Stimulated activated naive CD4-positive, alpha-beta T cell (primary cell): ENCODE measurements around the gene ISG20L2.
"Not testable (repeated sequence)": the region's sequence is repeated elsewhere in the genome, so short reads cannot be mapped to it uniquely, and the experiment has no call there.

Experiments used
- DNase-seq, 6 experiments: peaks; one replicate each; lab custom pipeline; 2025; lab: John Stamatoyannopoulos, UW

ISG20L2 gene

DNA sequence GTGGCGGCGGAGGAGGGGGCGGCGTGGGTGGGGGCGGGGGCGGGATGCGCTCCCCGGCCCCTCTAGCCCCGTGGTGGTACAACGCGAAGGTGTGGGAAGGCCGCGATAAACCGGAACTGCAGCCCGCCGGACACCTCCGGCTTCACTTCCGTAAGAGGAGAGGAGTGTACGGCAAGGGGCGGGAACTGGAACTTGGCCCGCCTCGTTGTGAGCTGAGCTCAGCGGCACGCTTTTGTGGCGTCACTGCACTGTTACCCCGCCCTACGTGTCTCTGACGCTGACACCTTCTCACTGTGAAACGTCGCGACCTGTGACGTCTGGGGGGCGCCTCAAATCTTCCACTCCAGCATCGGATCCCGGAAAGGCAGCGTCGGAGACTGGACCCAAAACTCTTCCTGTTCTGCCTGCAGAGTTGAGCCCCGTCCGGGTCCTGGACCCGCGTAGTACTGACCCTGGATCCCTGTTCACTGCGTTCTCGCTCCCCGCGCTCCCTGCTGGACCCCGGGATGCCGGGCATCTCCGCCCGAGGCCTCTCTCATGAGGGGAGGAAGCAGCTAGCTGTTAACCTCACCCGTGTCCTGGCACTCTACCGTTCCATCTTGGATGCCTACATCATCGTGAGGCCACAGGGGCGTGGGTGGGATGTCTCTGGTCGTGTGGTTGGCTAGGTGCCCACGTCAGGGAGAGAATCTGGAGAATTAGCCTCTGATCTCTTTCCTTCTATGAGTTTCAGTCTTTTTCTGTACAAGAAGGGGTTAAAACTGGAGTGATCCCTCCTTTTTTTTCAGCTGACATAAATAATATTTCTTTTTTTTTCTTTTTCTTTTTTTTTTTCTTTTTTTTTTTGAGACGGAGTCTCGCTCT is at the start of gene ISG20L2:
ISG20L2 (minus strand) TSS at position 168 of the 864 bp plus-strand sequence. CDS start 1,114 bp downstream, outside the sequence.
- DNase-seq, result peak; percentile 88 to 97 (median 93)

GRCh38 chr1:156777573-156777972 is 49.0 kb upstream of the ISG20L2 start:
- DNase-seq, result no peak

- no peak for DNase-seq
These were observed 48.4 kb upstream of the ISG20L2 start for GRCh38 chr1:156776942-156777341.

DNA sequence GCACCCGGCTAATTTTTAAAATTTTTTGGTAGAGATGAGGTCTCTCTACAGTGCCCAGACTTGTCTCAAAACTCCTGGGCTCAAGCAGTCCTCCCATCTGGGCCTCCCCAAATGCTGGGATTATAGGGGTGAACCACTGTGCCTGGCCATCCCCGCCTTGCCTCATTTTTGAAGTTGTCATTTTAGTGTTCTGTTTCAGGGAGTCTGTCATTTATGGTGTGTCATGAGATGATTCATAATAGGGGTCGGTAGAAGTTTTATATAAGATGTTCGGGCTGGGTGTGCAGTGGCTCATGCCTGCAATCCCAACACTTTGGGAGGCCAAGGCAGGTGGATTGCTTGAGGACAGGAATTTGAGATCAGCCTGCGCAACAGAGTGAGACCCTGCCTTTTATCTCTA is 47.2 kb upstream of the ISG20L2 start:
- no peak for DNase-seq

DNA sequence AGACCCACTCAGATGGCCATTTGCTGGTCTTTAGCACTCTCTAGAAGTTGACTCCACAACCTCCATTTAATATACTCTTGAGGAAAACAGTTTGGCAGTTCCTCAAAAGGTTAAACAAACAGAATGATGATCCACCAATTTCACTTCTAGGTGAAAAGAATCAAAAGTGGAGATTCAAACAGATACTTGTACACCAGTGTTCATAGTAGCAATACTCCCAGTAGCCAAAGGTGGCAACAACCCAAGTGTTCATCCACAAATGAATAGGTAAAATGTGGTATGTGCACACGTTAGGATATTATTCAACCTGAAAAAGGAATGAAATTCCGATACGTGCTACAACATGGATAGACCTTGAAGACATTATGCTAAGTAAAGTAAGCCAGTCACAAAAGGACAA is 45.0 kb upstream of the ISG20L2 start:
- DNase-seq, result no peak

GRCh38 chr1:156772728-156773497 is 44.3 kb upstream of the ISG20L2 start:
- no peak for DNase-seq

- DNase-seq, result no peak
These were observed 43.7 kb upstream of the ISG20L2 start for GRCh38 chr1:156772222-156772621.

DNA sequence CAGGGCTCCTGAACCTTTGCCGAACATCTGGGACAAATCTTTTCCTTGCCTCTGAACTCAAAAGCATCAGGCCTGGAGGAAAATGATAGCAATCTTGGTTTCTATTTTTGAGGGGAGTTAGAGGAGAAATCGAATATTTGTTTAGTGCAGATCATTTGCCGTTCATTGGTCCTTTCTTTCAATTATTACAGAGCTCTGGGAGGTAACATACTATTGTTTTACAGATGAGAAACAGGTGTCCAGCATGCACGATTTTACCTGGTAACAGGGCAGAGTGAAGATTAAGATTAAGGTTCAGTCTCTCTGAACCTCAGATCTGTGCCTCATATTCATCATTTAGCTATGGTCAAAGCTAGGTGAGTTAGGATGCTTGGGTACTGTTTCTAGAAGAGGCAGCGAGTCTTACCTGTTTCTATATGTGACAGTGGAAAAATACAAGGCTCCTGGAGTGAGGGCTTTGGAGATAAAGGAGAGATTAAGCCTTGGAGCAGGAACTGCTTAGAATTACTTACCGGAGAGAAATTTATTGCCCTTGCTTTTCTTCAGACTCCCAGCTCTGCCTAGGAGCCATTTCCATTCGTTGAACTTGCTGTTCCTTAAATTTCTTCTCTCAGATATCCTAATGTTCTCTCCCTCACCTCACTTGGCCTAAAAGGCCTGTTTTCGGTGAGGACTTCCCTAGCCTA is 40.2 kb upstream of the ISG20L2 start:
- DNase-seq, result no peak

DNA sequence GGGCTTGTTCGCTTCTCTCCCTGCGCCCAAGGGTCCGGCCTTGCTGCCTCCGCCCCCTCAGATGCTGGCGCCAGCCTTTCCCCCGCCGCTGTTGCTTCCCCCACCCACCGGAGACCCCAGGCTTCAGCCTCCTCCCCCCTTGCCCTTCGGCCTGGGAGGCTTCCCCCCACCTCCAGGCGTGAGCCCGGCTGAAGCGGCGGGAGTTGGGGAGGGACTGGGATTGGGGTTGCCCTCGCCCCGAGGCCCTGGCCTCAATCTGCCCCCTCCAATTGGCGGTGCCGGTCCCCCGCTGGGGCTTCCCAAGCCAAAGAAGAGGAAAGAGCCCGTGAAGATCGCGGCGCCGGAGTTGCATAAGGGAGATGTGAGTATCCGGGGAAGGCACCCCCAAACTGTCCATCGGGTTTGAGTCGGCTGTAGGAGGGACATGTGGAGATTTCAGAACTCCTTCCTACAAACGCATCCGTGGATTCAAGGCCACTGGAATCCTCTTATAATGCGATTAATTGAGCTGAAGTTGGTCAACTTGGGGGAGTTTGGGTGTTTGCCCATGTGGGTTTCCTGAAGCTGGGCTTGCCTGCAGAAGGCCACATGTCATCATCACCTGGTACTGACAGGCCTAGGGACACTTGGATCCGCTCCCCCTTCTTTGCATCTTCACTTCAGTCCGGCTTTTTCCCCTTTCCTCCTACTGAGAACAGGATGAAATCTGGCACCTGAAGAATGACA is 39.5 kb upstream of the ISG20L2 start:
- peak in 4 of 6 experiments; percentile 9 to 61 (median 42) for DNase-seq

- peak; percentile 91 to 99 (median 97) for DNase-seq
These were observed 38.7 kb upstream of the ISG20L2 start, which contains the start of gene PRCC for GRCh38 chr1:156767101-156767878. PRCC (plus strand) TSS chr1:156767535; CDS start chr1:156767772, 237 bp downstream.

DNA sequence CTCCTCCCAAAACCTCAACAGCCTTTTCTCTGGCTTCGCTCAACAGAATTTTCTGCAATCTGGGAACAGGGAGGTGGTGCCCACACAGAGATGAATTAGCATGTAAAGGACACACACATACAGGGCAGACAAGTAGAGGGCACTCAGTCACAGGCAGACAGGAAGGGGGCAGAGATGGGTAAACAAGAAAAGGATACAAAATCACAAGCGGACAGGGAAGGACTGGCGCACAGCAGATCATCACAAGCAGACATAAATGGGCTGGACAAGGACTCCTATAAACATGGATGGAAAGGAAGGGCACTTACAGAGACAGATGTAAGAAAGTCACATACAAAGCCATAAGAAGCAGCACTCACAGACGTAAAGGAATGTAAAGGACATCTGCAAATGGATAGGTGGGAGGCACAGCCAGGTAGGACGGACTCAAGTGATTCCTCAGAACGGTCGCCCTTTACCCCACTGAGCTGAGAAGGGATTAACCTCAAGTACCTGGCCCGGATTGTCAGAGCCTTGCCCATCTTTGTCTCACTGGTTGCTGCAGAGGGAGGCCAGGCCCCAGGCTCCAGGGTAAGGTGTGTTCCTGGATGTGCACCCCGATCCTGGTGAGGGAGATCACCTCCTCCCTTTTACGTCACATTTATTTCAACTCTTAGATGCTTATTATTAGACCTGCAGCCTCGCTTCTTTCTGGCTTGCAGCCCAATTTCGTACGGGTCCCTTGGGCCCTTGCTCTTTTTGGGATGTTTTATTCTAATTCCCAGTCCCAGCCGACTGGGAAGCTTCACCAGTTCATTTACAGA is 37.9 kb upstream of the ISG20L2 start:
- DNase-seq, result no peak

DNA sequence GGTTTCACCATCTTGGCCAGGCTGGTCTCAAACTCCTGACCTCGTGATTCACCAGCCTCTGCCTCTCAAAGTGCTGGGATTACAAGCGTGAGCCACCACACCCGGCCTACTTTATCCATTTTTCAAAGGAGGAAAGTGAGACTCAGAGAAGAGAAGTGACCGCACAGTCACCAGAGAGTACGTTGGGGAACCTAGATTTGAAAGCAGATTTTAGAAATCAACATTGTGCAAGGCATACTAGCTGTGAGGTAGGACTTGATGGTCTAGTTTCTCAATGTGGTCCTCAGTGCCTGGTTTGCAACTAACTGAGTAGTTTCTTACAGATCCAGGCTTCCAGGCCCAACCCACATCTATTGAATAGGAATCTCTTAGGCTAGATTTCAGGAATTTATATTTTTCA is 37.1 kb upstream of the ISG20L2 start:
- DNase-seq, result no peak

DNA sequence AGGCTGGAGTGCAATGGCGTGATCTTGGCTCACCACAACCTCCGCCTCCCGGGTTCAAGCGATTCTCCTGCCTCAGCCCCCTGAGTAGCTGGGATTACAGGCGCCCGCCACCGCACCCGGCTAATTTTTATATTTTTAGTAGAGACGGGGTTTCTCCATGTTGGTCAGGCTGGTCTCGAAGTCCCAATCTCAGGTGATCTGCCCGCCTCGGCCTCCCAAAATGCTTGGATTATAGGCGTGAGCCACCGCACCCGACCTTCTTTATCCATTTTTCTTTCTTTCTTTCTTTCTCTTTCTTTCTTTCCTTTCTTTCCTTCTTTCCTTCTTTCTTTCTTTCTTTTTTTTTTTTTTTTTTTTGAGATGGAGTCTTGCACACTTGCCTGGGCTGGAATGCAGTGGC is 36.6 kb upstream of the ISG20L2 start:
- not testable (repeated sequence) for DNase-seq

DNA sequence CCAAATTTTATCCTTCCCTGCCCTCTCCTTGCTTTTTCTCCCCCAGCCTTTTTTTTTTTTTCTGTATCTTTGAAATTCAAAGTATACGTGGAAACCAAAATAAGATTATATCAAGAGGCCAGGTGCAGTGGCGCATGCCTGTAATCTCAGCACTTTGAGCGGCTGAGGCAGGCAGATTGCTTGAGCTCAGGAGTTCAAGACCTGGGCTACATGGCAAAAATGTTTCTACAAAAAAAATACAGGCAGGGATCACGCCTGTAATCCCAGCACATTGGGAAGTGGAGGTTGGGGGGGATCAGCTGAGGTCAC is 32.2 kb upstream of the ISG20L2 start:
- no peak for DNase-seq

DNA sequence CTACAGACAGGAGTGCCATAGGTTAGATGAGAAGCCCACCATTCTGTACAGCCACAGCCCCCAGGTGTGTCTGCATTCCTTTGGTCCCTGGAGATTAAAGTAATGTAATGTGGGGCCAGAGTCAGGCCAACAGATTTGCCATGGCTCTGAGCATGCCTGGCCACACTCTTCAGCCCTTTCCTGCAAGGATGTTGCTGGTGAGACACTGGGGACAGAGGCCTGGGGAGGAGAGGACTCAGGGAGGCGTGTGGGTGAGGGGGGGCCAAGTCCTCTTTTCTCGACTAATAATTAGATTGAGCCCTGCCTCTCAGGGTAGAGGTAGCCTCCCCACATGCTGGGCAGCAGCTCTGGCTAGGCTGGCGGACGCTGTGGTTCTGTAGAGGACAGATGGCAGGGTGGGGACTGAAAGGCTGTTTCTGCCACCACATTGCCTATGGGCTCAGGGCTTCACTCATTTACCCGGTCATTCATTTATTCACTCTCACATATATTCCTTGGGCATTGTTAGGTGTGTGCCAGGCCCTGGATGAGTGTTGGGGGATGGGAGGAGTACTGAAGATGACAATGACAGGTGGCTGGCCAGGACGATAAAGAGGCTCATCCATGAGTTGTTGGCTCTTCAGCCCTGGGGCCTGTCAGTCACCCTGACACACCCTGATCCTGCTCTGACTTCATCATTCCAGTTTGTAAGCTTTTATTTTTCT is 31.7 kb upstream of the ISG20L2 start:
- DNase-seq, result no peak

DNA sequence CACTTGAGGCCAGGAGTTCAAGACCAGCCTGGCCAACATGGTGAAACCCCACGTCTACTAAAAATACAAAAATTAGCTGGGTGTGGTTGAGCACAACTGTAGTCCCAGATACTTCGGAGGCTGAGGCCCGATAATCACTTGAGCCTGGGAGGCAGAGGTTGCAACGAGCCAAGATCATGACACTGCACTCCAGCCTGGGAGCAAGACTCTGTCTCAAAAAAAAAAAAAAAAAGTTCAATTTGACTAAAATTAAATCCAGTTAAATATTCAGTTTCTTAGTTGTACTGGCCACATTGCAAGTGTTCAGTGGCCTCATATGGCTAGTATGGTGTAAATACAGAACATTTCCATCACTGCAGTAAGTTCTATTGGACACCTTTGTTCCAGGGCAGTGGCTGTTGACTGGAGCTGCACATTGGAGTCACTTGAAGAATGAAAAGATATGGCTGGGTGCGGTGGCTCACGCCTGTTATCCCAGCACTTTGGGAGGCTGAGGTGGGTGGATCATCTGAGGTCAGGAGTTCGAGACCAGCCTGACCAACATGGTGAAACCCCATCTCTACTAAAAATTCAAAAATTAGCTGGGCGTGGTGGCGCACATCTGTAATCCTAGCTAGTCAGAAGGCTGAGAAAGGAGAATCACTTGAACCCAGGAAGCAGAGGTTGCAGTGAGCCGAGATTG is 29.1 kb upstream of the ISG20L2 start:
- DNase-seq, result not testable (repeated sequence)

DNA sequence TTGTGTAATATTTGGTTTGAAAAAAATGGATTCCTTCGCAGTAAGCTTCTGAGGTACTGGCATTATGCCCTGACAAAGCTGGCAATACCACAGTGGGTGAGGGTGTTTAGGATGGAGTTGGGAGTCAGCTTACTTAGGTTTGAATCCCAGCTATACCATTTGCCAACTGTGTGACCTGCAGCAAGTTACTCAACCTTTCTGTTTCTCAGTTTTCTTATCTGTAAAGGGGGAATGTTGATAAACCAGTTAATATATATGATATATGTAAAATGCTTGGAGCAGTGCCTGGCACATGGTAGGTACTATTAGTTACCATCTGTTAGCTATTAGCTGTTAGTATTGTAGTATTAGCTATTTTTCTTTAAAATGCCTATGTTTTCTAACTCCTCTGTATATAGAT is 27.8 kb upstream of the ISG20L2 start:
- no peak for DNase-seq

GRCh38 chr1:156755527-156755950 is 27.0 kb upstream of the ISG20L2 start:
- no peak for DNase-seq

- no peak for DNase-seq
These were observed 25.7 kb upstream of the ISG20L2 start for GRCh38 chr1:156754219-156754618.
